GM12878 (cell line): ENCODE measurements around the gene LEUTX. TPM values are rescaled to one million over a fixed set of nuclear protein-coding genes. Genes with fewer than 3 reads are reported as not detected.
A peak's percentile ranks its signal among the peaks of the same experiment; 100 is the strongest.

ENCODE experiments used
- ATAC-seq: fragments of 200-7000 bp; cut with Tn5 transposase; 3 replicates; pipeline ENCODE4 v1.9.1; 2020; ENCODE audit warnings: mild to moderate bottlenecking, moderate library complexity
- BruUV-seq: library from RNA; stranded (reverse); fragments of 400-500 nt; replicated peaks from 2 replicates; lab custom pipeline; 2021; lab: Mats Ljungman, UMichigan
- CTCF ChIA-PET: fragments of 300-600 bp; sonication (Branson Sonifier 250); formaldehyde crosslinking; extraction: SDS; loops from one replicate; lab custom pipeline; 2021; ENCODE audit warnings: inconsistent platforms; lab: Yijun Ruan, JAX
- POLR2A ChIA-PET: fragments of 350-600 bp; formaldehyde crosslinking; extraction: SDS; loops from one replicate; lab custom pipeline; 2021; ENCODE audit warnings: inconsistent platforms; lab: Charles Lee
- RAD21 ChIA-PET: fragments of 300-600 bp; sonication (Branson Sonifier 250); formaldehyde crosslinking; loops from one replicate; lab custom pipeline; 2023; ENCODE audit warnings: antibody characterized with exemption; ENCODE audit not compliant: unreplicated experiment; lab: Charles Lee
- SMC1A ChIA-PET: fragments of 300-600 bp; sonication (Branson Sonifier 250); formaldehyde crosslinking; loops from one replicate; lab custom pipeline; 2023; ENCODE audit not compliant: unreplicated experiment, uncharacterized antibody; lab: Charles Lee
- DNase-seq: peaks from one replicate; pipeline ENCODE4 v3.0.0-alpha.2; 2011; ENCODE audit warnings: low read depth, low spot score
- FAIRE-seq: peaks from 3 replicates; lab custom pipeline; 2011; peaks lifted over from hg19 to GRCh38; lab: Jason Lieb, UNC
- H2AFZ ChIP-seq: 2 replicates; pipeline ENCODE4 v1.6.0; 2011; ENCODE audit warnings: low read depth, low read length, control low read depth; ENCODE audit not compliant: control insufficient read depth
- H3K27ac ChIP-seq: 2 replicates; pipeline ENCODE4 v1.5.1; 2011; ENCODE audit warnings: control low read depth; ENCODE audit not compliant: control insufficient read depth, insufficient read depth
- H3K27me3 ChIP-seq, 2 experiments: replicated peaks in 1 of 2; 2 replicates each; pipeline versions ENCODE4 v1.6.0 to v1.6.1; 2011; ENCODE audit warnings: low read length in 1 of 2; ENCODE audit not compliant: control insufficient read depth in 2 of 2, insufficient read depth in 2 of 2
- H3K36me3 ChIP-seq, 2 experiments: 2 replicates each; pipeline ENCODE4 v1.5.1; 2011; ENCODE audit warnings: low read length in 1 of 2; ENCODE audit not compliant: control insufficient read depth in 2 of 2, insufficient read depth in 2 of 2
- H3K4me1 ChIP-seq: 2 replicates; pipeline ENCODE4 v1.6.1; 2011; ENCODE audit warnings: mild to moderate bottlenecking, low read length, moderate library complexity, mixed read lengths; ENCODE audit not compliant: control insufficient read depth, insufficient read depth
- H3K4me2 ChIP-seq: 2 replicates; pipeline ENCODE4 v1.6.0; 2011; ENCODE audit warnings: control low read depth; ENCODE audit not compliant: control insufficient read depth, insufficient read depth
- H3K4me3 ChIP-seq: fragments of 200-600 bp; sonication (generic); 2 replicates; pipeline ENCODE4 v1.5.1; 2016
- H3K79me2 ChIP-seq: 2 replicates; pipeline ENCODE4 v1.6.0; 2011; ENCODE audit warnings: low read length; ENCODE audit not compliant: control insufficient read depth, insufficient read depth
- H3K9ac ChIP-seq: 2 replicates; pipeline ENCODE4 v1.8.0; 2011; ENCODE audit warnings: low read length, control low read depth, mixed read lengths; ENCODE audit not compliant: control insufficient read depth, insufficient read depth
- H3K9me3 ChIP-seq: replicated peaks from 3 replicates; pipeline ENCODE4 v1.5.1; 2011; ENCODE audit warnings: mild to moderate bottlenecking, low read length; ENCODE audit not compliant: control insufficient read depth, insufficient read depth
- H4K20me1 ChIP-seq: 2 replicates; pipeline ENCODE4 v1.6.0; 2011; ENCODE audit not compliant: control insufficient read depth, insufficient read depth
- ATF2 ChIP-seq: IDR thresholded peaks from 2 replicates; pipeline ENCODE4 v1.6.1; 2012; ENCODE audit warnings: low read length, inconsistent platforms
- BCL11A ChIP-seq: IDR thresholded peaks from 2 replicates; pipeline ENCODE4 v1.6.1; 2011; ENCODE audit warnings: low read depth, low read length
- DPF2 ChIP-seq: fragments of 450-650 bp; IDR thresholded peaks from 2 replicates; pipeline ENCODE4 v1.6.1; 2017; ENCODE audit warnings: mild to moderate bottlenecking
- ETV6 ChIP-seq, 2 experiments: fragments of 450-650 bp in 1 of 2; IDR thresholded peaks in 1 of 2; conservative IDR thresholded peaks in 1 of 2; 2 replicates each; pipeline ENCODE4 v1.6.1; 2014; ENCODE audit warnings: antibody characterized with exemption in 1 of 2, borderline replicate concordance in 1 of 2, low read depth in 1 of 2, mild to moderate bottlenecking in 1 of 2, moderate library complexity in 1 of 2
- EZH2 ChIP-seq: IDR thresholded peaks from 2 replicates; pipeline ENCODE4 v1.6.1; 2012; ENCODE audit warnings: low read depth, mild to moderate bottlenecking, control low read depth, inconsistent platforms, low read length, borderline replicate concordance; ENCODE audit not compliant: control insufficient read depth
- HDAC6 ChIP-seq: fragments of 200-600 bp; sonication (generic); IDR thresholded peaks from one replicate; pipeline ENCODE4 v1.8.0; 2017; ENCODE audit warnings: antibody characterized with exemption; ENCODE audit not compliant: unreplicated experiment
- IKZF1 ChIP-seq: fragments of 450-650 bp; conservative IDR thresholded peaks from 2 replicates; pipeline ENCODE4 v1.6.1; 2017; ENCODE audit warnings: antibody characterized with exemption, mild to moderate bottlenecking
- IRF3 ChIP-seq: fragments of 450-650 bp; IDR thresholded peaks from 2 replicates; pipeline ENCODE4 v1.6.1; 2014; ENCODE audit warnings: mild to moderate bottlenecking
- JUNB ChIP-seq: IDR thresholded peaks from 2 replicates; pipeline ENCODE4 v1.6.1; 2016; ENCODE audit warnings: antibody characterized with exemption, mild to moderate bottlenecking
- MEF2A ChIP-seq: IDR thresholded peaks from 2 replicates; pipeline ENCODE4 v1.6.1; 2011; ENCODE audit warnings: low read depth, mild to moderate bottlenecking, low read length, moderate library complexity; ENCODE audit not compliant: insufficient read depth
- MEF2B ChIP-seq: fragments of 450-650 bp; IDR thresholded peaks from 2 replicates; pipeline ENCODE4 v1.6.1; 2018; ENCODE audit warnings: mild to moderate bottlenecking, moderate library complexity; ENCODE audit not compliant: partially characterized antibody, poor library complexity, severe bottlenecking
- NFYA ChIP-seq: IDR thresholded peaks from 2 replicates; pipeline ENCODE4 v1.6.1; 2011; ENCODE audit warnings: low read depth, mild to moderate bottlenecking, low read length, improper control_type of control experiment, borderline replicate concordance
- RAD21 ChIP-seq: IDR thresholded peaks from 2 replicates; pipeline ENCODE4 v1.6.1; 2011; ENCODE audit warnings: mild to moderate bottlenecking, low read depth, low read length, moderate library complexity; ENCODE audit not compliant: insufficient read depth
- RFX5 ChIP-seq: IDR thresholded peaks from 2 replicates; pipeline ENCODE4 v1.6.1; 2011; ENCODE audit warnings: low read depth, low read length, improper control_type of control experiment
- RUNX3 ChIP-seq: IDR thresholded peaks from 2 replicates; pipeline ENCODE4 v1.6.1; 2012; ENCODE audit warnings: low read length, inconsistent platforms
- WRNIP1 ChIP-seq: IDR thresholded peaks from 2 replicates; pipeline ENCODE4 v1.6.1; 2011; ENCODE audit warnings: low read depth, low read length, improper control_type of control experiment, borderline replicate concordance
- YY1 ChIP-seq: IDR thresholded peaks from 2 replicates; pipeline ENCODE4 v1.6.1; 2011; ENCODE audit warnings: low read depth, mild to moderate bottlenecking, low read length
- ZNF207 ChIP-seq: fragments of 450-650 bp; IDR thresholded peaks from 2 replicates; pipeline ENCODE4 v1.6.1; 2014; ENCODE audit warnings: antibody characterized with exemption, mild to moderate bottlenecking, borderline replicate concordance
- ZNF274 ChIP-seq: IDR thresholded peaks from one replicate; pipeline ENCODE4 v1.8.0; 2011; ENCODE audit not compliant: insufficient read length, insufficient read depth
- ZNF384 ChIP-seq: IDR thresholded peaks from 2 replicates; pipeline ENCODE4 v1.6.1; 2012; ENCODE audit warnings: low read depth, mild to moderate bottlenecking, low read length, improper control_type of control experiment, borderline replicate concordance
- WGBS: methylation state at CpG from one replicate; pipeline ENCODE4 v1.1.6; 2016; ENCODE audit warnings: low lambda C conversion rate; ENCODE audit not compliant: insufficient replicate concordance, insufficient coverage; ENCODE audit errors: missing lambda C conversion rate; 5-methylcytosine and 5-hydroxymethylcytosine counted together
- in situ Hi-C: fragments of 300-500 bp; cut with MboI; formaldehyde crosslinking; loops from 9 replicates; pipeline ENCODE4 v1.14.3; 2018; ENCODE audit warnings: mixed read lengths
- intact Hi-C: fragments of 100-400 bp; cut with micrococcal nuclease; formaldehyde crosslinking; loops from one replicate; pipeline ENCODE4 v1.14.2; 2022; ENCODE audit not compliant: unreplicated experiment
- polyA plus RNA-seq, 11 experiments: library from polyadenylated mRNA; depleted of rRNA in 4 of 11; unstranded in 6 of 11; stranded (reverse) in 5 of 11; fragments of >200 nt; fragmentation: Nextera tagmentation in 4 of 11; fragmentation: Illumina TruSeq in 1 of 11; extraction: Ambion mirVana in 4 of 11; extraction: Trizol in 1 of 11; gene quantifications; 1 replicate in 1 of 11; 2 replicates in 10 of 11; pipeline versions ENCODE4 v1.2.1 to v1.2.3, GENCODE V29; 2011 to 2016; ENCODE audit warnings: inconsistent platforms in 2 of 11, missing spikeins in 2 of 11, low read depth in 1 of 11
- total RNA-seq, 4 experiments: library from RNA; depleted of rRNA in 3 of 4; stranded (reverse); fragments of >200 nt in 3 of 4; fragmentation: Illumina TruSeq in 1 of 4; extraction: Trizol in 1 of 4; gene quantifications; 2 replicates each; pipeline versions ENCODE4 v1.2.1 to v1.2.3, GENCODE V29; 2013 to 2021

LEUTX gene
- total and polyA plus RNA-seq, 10 of the 15 experiments (the other 5 are each of a cell fraction or from before 2014, with no cell fraction given), result 0.29 to 0.46 (median 0.40) TPM; not detected in 4

- no peak for TF ChIP-seq RFX5
- no peak for TF ChIP-seq EZH2
Measured at GRCh38 chr19:39788244-39788643, 9.6 kb downstream of the LEUTX start (continued).

- FAIRE-seq, result peak; percentile 93
- POLR2A ChIA-PET, result interaction anchor here (0.6 to 1.5 kb wide), 3 partner anchors 40 to 375 kb away, joined by 4 to 30 read pairs (median 6); no protein-coding TSS in a partner anchor
- TF ChIP-seq MEF2B (peak; percentile 92), WRNIP1 (no peak), ZNF274 (no peak), ETV6 (conservative IDR thresholded peaks at IDR 0.05 in 1 of 2, IDR thresholded peaks at IDR 0.05 in 1 of 2; ENCODE audit: borderline replicate concordance in 1 of 2, low read depth in 1 of 2) (no peak), ATF2 (no peak), RUNX3 (peak; percentile 45; the same call in 1 of the 2 replicates), IKZF1 (peak; percentile 73), RAD21 (peak; percentile 96), DPF2 (peak; percentile 64; the same call in 1 of the 2 replicates), HDAC6 (no peak), MEF2A (0 out of 2 replicates have a peak, but pooled peaks have one; percentile 9), IRF3 (no peak), JUNB (no peak), BCL11A (no peak), ZNF384 (peak; percentile 92), YY1 (peak; percentile 78), NFYA (no peak), ZNF207 (peak; percentile 57; the same call in 1 of the 2 replicates)
Measured at GRCh38 chr19:39792999-39793546, 14.4 kb downstream of the LEUTX start.

More at GRCh38 chr19:39792999-39793546, 14.4 kb downstream of the LEUTX start:
- SMC1A ChIA-PET, result interaction anchor here (0.8 to 12.2 kb wide), 29 partner anchors 9 to 402 kb away, joined by 3 to 309 read pairs (median 3); partner anchors contain the start of genes DYRK1B, EID2, FBL and MED29
- Histone ChIP-seq H3K4me1 (peaks cover 16% of the 10 kb centered on the region), H3K4me3 (peak overlapping the region; percentile 66), H3K9me3 (no peaks in the 10 kb centered on the region; the same call in none of the 3 replicates), H4K20me1 (no peaks in the 10 kb centered on the region), H3K36me3 (no peaks in the 10 kb centered on the region), H3K79me2 (no peaks in the 10 kb centered on the region), H3K4me2 (peak overlapping the region; percentile 71), H3K27ac (peak overlapping the region; percentile 40; the same call in 1 of the 2 replicates), H3K9ac (peak overlapping the region; percentile 54), H3K27me3 (no peaks in the 10 kb centered on the region), H2AFZ (peak overlapping the region; percentile 99)
- intact Hi-C loops (loop anchor here (1.0 to 2.0 kb wide), 2 partner anchors 51 to 178 kb away; partner anchors contain the start of gene PSMC4), in situ Hi-C loops (loop anchor here (5.0 kb wide), 1 partner anchor 49 kb away; no protein-coding TSS in a partner anchor)
- ATAC-seq (peak; percentile 97), DNase-seq (peak; percentile 40)
- RAD21 ChIA-PET, result interaction anchor here (0.8 to 7.6 kb wide), 16 partner anchors 10 to 177 kb away, joined by 3 to 271 read pairs (median 4); partner anchors contain the start of genes DYRK1B, FBL, LEUTX and PSMC4
- BruUV-seq, result no TSS peak
- WGBS, result under 1% methylated on average over 17 of the region's 17 CpGs
- CTCF ChIA-PET, result interaction anchor here (0.7 to 9.2 kb wide), 36 partner anchors 9 to 372 kb away, joined by 3 to 466 read pairs (median 5); partner anchors contain the start of genes DYRK1B, FBL and PSMC4
